Measurements from ENCODE around the gene CSRP3. TPM values are rescaled to one million over a fixed set of nuclear protein-coding genes. Genes with fewer than 3 reads are reported as not detected.

The CSRP3 gene
- total and polyA plus RNA-seq, 2 of the 4 experiments (the other 2 are of a cell fraction): not detected

DNA sequence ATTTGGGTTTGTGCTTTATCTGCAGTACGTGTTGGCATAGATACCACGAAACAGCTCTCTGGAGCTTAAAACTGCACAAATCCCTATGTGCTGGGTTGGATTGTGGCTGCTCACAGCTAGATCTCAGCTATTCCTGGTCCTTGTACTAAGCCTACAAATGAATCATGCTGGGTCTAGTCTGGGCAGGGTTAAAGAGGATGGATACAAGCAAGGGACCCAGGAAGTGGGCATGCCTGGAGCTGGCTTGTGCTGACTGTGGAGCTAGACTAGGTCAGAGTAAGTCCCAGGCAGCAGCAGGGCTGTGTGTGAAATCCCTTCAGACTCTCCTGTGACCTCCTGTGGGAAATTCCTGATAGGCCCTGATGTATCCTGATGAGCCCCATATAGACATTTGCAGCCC lies 42.8 kb upstream of the CSRP3 start:
- no peak overlapping the region for H2AFZ ChIP-seq (replicated peaks; ENCODE audit: low read length, poor library complexity)
- H3K9me3 ChIP-seq (ENCODE audit: control insufficient read depth, insufficient read depth, low read length): no peaks in the 10 kb centered on the region
- peaks cover 0 to 5% of the 10 kb centered on the region in 2 experiments; a peak in 1 of 4 replicates for H3K79me1 ChIP-seq (ENCODE audit: low read depth in 1 of 2, low read length in 2 of 2)
- no TSS peak for BruUV-seq (replicated peaks)
- no peaks in the 10 kb centered on the region for H3K9me1 ChIP-seq (ENCODE audit: insufficient read depth, low read length)
- no peak overlapping the region for H3K9ac ChIP-seq (ENCODE audit: low read depth, low read length)
- H3K23ac ChIP-seq (ENCODE audit: low read depth, low read length): no peak overlapping the region
- no peaks in the 10 kb centered on the region for H4K20me1 ChIP-seq (ENCODE audit: insufficient read depth, low read length)
- H3K18ac ChIP-seq (ENCODE audit: low read depth, low read length): no peak overlapping the region
- no peak overlapping the region for H2AK9ac ChIP-seq (replicated peaks; ENCODE audit: low read depth, low read length, poor library complexity)
- peaks cover 30% of the 10 kb centered on the region for H3K27me3 ChIP-seq (ENCODE audit: control insufficient read depth, insufficient read depth, low read length)
- no peak overlapping the region for H3K14ac ChIP-seq (replicated peaks; ENCODE audit: low read depth, low read length)
- TF ChIP-seq RFX5 (IDR thresholded peaks at IDR 0.05; ENCODE audit: low read depth, low read length): no peak
- no peak for TF ChIP-seq FOS (IDR thresholded peaks at IDR 0.05; ENCODE audit: low read depth, low read length)
- TF ChIP-seq RCOR1 (IDR thresholded peaks at IDR 0.05; ENCODE audit: insufficient replicate concordance, low read length): no peak
- TF ChIP-seq RAD21 (IDR thresholded peaks at IDR 0.05; ENCODE audit: low read length): no peak
- no peak for TF ChIP-seq MAFK (IDR thresholded peaks at IDR 0.05; ENCODE audit: low read depth, low read length)
- no peak for TF ChIP-seq CEBPB (IDR thresholded peaks at IDR 0.05; ENCODE audit: low read depth, low read length)
- TF ChIP-seq, protein P1, sequence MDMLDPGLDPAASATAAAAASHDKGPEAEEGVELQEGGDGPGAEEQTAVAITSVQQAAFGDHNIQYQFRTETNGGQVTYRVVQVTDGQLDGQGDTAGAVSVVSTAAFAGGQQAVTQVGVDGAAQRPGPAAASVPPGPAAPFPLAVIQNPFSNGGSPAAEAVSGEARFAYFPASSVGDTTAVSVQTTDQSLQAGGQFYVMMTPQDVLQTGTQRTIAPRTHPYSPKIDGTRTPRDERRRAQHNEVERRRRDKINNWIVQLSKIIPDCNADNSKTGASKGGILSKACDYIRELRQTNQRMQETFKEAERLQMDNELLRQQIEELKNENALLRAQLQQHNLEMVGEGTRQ (IDR thresholded peaks at IDR 0.05; ENCODE audit: low read depth, low read length): no peak
- TF ChIP-seq, protein P2, sequence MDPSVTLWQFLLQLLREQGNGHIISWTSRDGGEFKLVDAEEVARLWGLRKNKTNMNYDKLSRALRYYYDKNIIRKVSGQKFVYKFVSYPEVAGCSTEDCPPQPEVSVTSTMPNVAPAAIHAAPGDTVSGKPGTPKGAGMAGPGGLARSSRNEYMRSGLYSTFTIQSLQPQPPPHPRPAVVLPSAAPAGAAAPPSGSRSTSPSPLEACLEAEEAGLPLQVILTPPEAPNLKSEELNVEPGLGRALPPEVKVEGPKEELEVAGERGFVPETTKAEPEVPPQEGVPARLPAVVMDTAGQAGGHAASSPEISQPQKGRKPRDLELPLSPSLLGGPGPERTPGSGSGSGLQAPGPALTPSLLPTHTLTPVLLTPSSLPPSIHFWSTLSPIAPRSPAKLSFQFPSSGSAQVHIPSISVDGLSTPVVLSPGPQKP (IDR thresholded peaks at IDR 0.05; ENCODE audit: borderline replicate concordance, low read depth, low read length): no peak
- no peak for TF ChIP-seq CHD1 (IDR thresholded peaks at IDR 0.05; ENCODE audit: low read depth, low read length)
- TF ChIP-seq BHLHE40 (IDR thresholded peaks at IDR 0.05; ENCODE audit: low read depth, low read length): no peak
- H3K4me3 ChIP-seq (ENCODE audit: insufficient read depth, low read depth, low read length): no peak overlapping the region
- no peak overlapping the region for H2BK5ac ChIP-seq (ENCODE audit: low read depth, low read length, poor library complexity, severe bottlenecking)
- H3K56ac ChIP-seq (ENCODE audit: extremely low read depth, insufficient read depth, low read length): no peak overlapping the region
- no peak overlapping the region for H3K4me2 ChIP-seq (ENCODE audit: low read depth, low read length)
- no peaks in the 10 kb centered on the region for H3K36me3 ChIP-seq (ENCODE audit: control insufficient read depth, insufficient read depth, low read length)
- ChIA-PET POLR2A (ENCODE audit: unreplicated experiment) (no interaction called here), CTCF (interaction anchor here (1.4 kb wide), 1 partner anchor 15 kb away, joined by 7 read pairs; no protein-coding TSS in a partner anchor)
- H4K5ac ChIP-seq (ENCODE audit: low read depth, low read length): no peak overlapping the region
- H4K91ac ChIP-seq (ENCODE audit: insufficient read depth, low read depth, low read length): no peak overlapping the region
- no peak overlapping the region for H2BK120ac ChIP-seq (ENCODE audit: low read depth, low read length)
- in situ Hi-C loops (cut with MboI; ENCODE audit: low sequenced_read_pairs): no loop called here
- H3K27ac ChIP-seq (ENCODE audit: insufficient read depth, low read length): no peak overlapping the region
- no peaks in the 10 kb centered on the region for H3K4me1 ChIP-seq (ENCODE audit: control insufficient read depth, insufficient read depth, low read length)
- H4K8ac ChIP-seq (ENCODE audit: low read depth in 2 of 2, low read length in 2 of 2): no peak overlapping the region
- no peak for ATAC-seq (ENCODE audit: low read depth)
- H2BK15ac ChIP-seq (ENCODE audit: low read depth, low read length): no peak overlapping the region
- no peak overlapping the region for H3K4ac ChIP-seq (ENCODE audit: low read depth, low read length)
- H2AK5ac ChIP-seq (ENCODE audit: low read depth, low read length): no peak overlapping the region
- DNase-seq: no peak
- H2BK20ac ChIP-seq (ENCODE audit: low read depth, low read length): no peak overlapping the region
- WGBS, 2 experiments (ENCODE audit: extremely low coverage in 2 of 2, insufficient read length in 1 of 2): no CpG with 5 or more reads among the region's 2 CpGs
- dilution Hi-C loops (cut with HindIII; ENCODE audit: low sequenced_read_pairs, unreplicated experiment): no loop called here
- intact Hi-C loops (cut with micrococcal nuclease): loop anchor here (5.0 kb wide), 2 partner anchors 127 to 167 kb away; partner anchors contain the start of gene ZDHHC13

Data from IMR-90 (cell line).